Measurements from ENCODE around the gene USP12.
"Not testable (repeated sequence)": the region's sequence is repeated elsewhere in the genome, so short reads cannot be mapped to it uniquely, and the experiment has no call there.

Gene USP12

DNA sequence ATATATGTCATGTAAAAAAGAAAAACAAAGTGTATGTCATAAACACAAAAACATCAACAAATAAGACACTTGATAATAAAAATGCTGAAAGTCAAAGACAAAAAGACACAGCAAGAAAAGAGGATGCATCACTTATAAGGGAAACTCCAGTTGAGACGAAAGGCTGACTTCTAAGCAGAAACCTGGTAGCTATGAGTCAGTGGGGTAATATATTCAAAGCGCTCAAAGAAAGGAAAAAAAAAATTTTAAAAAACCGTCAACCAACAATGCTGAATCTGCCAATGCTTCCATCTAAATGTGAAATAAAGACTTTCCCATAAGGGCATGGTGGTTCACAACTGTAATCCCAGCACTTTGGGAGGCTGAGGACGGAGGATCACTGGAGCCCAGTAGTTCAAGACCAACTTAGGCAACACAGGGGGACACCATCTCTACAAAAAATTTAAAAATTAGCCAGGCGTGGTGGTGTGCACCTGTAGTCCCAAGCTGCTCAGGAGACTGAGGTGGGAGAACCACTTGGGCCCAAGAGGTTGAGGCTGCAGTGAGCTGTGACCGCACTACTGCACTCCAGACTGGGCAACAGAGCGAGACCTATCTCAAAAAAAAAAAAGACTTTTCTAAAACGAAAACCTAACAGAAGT, 24.0 kb downstream of the USP12 start:
- Histone ChIP-seq H3K36me3 (ENCODE audit: insufficient read depth) (no peaks in the 10 kb centered on the region), H4K20me1 (ENCODE audit: insufficient read depth) (no peaks in the 10 kb centered on the region), H3K4me3 (IDR thresholded peaks at IDR 0.05; ENCODE audit: insufficient read depth, low read depth, low read length) (no peak overlapping the region), H3K4me2 (no peak overlapping the region), H3K27me3 (ENCODE audit: insufficient read depth, low read depth) (no peaks in the 10 kb centered on the region), H3K27ac (no peak overlapping the region), H3K79me2 (ENCODE audit: insufficient read depth, low read depth) (no peaks in the 10 kb centered on the region; the same call in 1 of the 2 replicates), H3K9ac (no peak overlapping the region), H2AFZ (ENCODE audit: low read depth) (no peak overlapping the region), H3K4me1 (ENCODE audit: low read depth, poor library complexity, severe bottlenecking) (peaks cover 9% of the 10 kb centered on the region)
- TF ChIP-seq, protein P1, sequence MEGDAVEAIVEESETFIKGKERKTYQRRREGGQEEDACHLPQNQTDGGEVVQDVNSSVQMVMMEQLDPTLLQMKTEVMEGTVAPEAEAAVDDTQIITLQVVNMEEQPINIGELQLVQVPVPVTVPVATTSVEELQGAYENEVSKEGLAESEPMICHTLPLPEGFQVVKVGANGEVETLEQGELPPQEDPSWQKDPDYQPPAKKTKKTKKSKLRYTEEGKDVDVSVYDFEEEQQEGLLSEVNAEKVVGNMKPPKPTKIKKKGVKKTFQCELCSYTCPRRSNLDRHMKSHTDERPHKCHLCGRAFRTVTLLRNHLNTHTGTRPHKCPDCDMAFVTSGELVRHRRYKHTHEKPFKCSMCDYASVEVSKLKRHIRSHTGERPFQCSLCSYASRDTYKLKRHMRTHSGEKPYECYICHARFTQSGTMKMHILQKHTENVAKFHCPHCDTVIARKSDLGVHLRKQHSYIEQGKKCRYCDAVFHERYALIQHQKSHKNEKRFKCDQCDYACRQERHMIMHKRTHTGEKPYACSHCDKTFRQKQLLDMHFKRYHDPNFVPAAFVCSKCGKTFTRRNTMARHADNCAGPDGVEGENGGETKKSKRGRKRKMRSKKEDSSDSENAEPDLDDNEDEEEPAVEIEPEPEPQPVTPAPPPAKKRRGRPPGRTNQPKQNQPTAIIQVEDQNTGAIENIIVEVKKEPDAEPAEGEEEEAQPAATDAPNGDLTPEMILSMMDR (conservative IDR thresholded peaks at IDR 0.05; ENCODE audit: low read depth, low read length): no peak

DNA sequence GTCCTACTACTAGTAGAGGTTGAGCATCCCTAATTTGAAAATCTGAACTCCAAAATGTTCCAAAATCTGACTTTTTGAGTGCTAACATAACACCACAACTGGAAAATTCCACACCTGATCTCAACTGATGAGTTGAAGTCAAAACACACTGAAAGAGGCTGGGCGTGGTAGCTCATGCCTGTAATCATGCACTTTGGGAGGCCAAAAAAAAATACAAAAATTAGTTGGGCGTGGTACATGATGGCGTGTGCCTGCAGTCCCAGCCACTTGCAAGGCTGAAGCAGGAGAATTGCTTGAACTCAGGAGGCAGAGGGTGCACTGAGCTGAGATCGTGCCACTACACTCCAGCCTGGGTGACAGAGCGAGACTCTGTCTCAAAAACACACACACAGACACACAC, 29.9 kb downstream of the USP12 start:
- Histone ChIP-seq H3K36me3 (ENCODE audit: insufficient read depth) (no peaks in the 10 kb centered on the region), H3K4me3 (IDR thresholded peaks at IDR 0.05; ENCODE audit: insufficient read depth, low read depth, low read length) (no peak overlapping the region), H3K9ac (no peak overlapping the region), H3K79me2 (ENCODE audit: insufficient read depth, low read depth) (no peaks in the 10 kb centered on the region; the same call in 1 of the 2 replicates), H3K27me3 (ENCODE audit: insufficient read depth, low read depth) (no peaks in the 10 kb centered on the region), H3K4me1 (ENCODE audit: low read depth, poor library complexity, severe bottlenecking) (no peaks in the 10 kb centered on the region), H2AFZ (ENCODE audit: low read depth) (no peak overlapping the region), H4K20me1 (ENCODE audit: insufficient read depth) (no peaks in the 10 kb centered on the region), H3K4me2 (no peak overlapping the region), H3K27ac (no peak overlapping the region)
- TF ChIP-seq, protein P1 (conservative IDR thresholded peaks at IDR 0.05; ENCODE audit: low read depth, low read length): no peak

DNA sequence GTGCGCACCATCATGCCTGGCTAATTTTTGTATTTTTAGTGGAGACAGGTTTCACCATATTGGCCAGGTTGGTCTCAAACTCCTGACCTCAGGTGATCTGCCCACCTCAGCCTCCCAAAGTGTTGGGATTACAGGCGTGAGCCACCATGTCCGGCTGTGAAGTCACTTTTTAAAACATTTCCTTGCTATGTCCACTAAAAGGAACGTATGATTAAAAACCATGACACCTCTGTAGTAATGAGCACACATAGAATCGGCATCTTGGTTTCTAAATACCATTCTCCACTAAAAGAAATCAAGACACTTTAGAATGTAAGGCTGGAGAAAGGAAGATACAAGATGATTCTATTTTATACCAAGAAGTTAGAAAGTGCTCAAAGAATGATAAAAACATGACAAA, 30.5 kb downstream of the USP12 start:
- not testable (repeated sequence) for H3K36me3 ChIP-seq (ENCODE audit: insufficient read depth); H4K20me1 ChIP-seq (ENCODE audit: insufficient read depth); H3K27me3 ChIP-seq (ENCODE audit: insufficient read depth, low read depth); H3K4me3 ChIP-seq (IDR thresholded peaks at IDR 0.05; ENCODE audit: insufficient read depth, low read depth, low read length); H3K79me2 ChIP-seq (ENCODE audit: insufficient read depth, low read depth); H3K9ac ChIP-seq; H3K27ac ChIP-seq; H3K4me1 ChIP-seq (ENCODE audit: low read depth, poor library complexity, severe bottlenecking); H2AFZ ChIP-seq (ENCODE audit: low read depth); H3K4me2 ChIP-seq

DNA sequence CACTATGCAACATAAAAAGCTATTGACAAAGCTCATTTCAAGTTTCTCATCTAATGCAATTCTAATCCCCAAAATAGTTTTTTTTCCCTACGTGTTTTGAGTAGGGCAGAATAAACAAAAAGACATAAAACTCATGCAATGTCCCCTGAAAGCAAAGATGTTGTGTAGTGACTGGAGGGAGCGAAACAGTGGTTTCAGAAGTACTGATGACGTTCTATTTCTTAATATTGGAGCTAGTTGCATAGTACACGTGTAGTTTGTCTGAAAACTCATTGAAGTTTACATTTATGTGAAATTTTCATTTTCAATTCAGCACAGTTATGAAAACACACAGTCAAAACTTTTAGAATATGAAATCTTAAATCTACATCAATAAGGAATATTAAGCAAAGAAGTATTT, 31.6 kb downstream of the USP12 start:
- no peak overlapping the region for H3K27ac ChIP-seq
- H3K4me3 ChIP-seq (IDR thresholded peaks at IDR 0.05; ENCODE audit: insufficient read depth, low read depth, low read length): no peak overlapping the region
- TF ChIP-seq, protein P1 (conservative IDR thresholded peaks at IDR 0.05; ENCODE audit: low read depth, low read length): no peak
- H3K4me2 ChIP-seq: no peak overlapping the region
- H2AFZ ChIP-seq (ENCODE audit: low read depth): no peak overlapping the region
- H3K9ac ChIP-seq: no peak overlapping the region
- no peaks in the 10 kb centered on the region for H3K27me3 ChIP-seq (ENCODE audit: insufficient read depth, low read depth)
- no peaks in the 10 kb centered on the region for H4K20me1 ChIP-seq (ENCODE audit: insufficient read depth)
- H3K79me2 ChIP-seq (ENCODE audit: insufficient read depth, low read depth): no peaks in the 10 kb centered on the region; the same call in 1 of the 2 replicates
- no peaks in the 10 kb centered on the region for H3K36me3 ChIP-seq (ENCODE audit: insufficient read depth)
- H3K4me1 ChIP-seq (ENCODE audit: low read depth, poor library complexity, severe bottlenecking): no peaks in the 10 kb centered on the region

DNA sequence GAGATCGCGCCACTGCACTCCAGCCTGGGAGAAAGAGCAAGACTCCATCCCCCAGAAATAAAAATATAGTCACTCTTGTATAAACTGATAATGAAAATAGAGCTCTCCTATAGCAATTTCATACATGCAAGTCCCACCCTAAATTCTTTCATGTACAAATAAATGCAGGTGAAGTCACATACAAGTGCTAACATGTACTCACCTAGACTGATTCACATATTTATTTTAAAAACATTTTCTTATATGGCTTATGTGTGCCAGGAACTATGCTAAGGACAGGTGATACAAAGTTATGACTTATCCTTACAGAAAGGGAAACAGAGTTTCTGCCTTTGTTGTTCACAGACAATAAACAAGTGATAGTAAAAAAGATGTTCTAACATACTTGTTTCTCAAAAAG, 32.0 kb downstream of the USP12 start:
- H3K4me1 ChIP-seq (ENCODE audit: low read depth, poor library complexity, severe bottlenecking): no peaks in the 10 kb centered on the region
- no peaks in the 10 kb centered on the region for H3K36me3 ChIP-seq (ENCODE audit: insufficient read depth)
- H3K9ac ChIP-seq: no peak overlapping the region
- TF ChIP-seq, protein P1 (conservative IDR thresholded peaks at IDR 0.05; ENCODE audit: low read depth, low read length): no peak
- no peak overlapping the region for H2AFZ ChIP-seq (ENCODE audit: low read depth)
- no peaks in the 10 kb centered on the region; the same call in 1 of the 2 replicates for H3K79me2 ChIP-seq (ENCODE audit: insufficient read depth, low read depth)
- no peaks in the 10 kb centered on the region for H4K20me1 ChIP-seq (ENCODE audit: insufficient read depth)
- H3K4me3 ChIP-seq (IDR thresholded peaks at IDR 0.05; ENCODE audit: insufficient read depth, low read depth, low read length): no peak overlapping the region
- no peaks in the 10 kb centered on the region for H3K27me3 ChIP-seq (ENCODE audit: insufficient read depth, low read depth)
- no peak overlapping the region for H3K27ac ChIP-seq
- H3K4me2 ChIP-seq: no peak overlapping the region
